ENCODE data around the gene FOXJ2.

DNA sequence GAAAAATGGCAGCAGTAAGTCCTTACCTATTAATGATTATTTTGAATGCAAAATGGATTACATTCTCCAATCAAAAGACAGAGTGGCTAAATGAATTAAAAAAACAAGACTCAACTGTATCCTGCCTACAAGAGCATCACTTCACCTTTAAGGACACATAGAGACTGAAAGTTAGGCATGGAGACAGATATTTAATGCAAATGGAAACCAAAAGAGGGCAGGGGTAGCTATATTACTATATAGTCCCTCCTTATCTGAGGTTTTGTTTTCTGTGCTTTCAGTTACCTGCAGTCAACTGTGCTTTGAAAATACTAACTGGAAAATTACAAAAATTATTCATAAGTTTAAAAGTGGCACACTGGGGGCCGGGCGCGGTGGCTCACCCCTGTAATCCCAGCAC is 66.7 kb downstream of the FOXJ2 start:
- TF ChIP-seq EP300 (IDR thresholded peaks at IDR 0.05): no peak
- TF ChIP-seq, protein P1, sequence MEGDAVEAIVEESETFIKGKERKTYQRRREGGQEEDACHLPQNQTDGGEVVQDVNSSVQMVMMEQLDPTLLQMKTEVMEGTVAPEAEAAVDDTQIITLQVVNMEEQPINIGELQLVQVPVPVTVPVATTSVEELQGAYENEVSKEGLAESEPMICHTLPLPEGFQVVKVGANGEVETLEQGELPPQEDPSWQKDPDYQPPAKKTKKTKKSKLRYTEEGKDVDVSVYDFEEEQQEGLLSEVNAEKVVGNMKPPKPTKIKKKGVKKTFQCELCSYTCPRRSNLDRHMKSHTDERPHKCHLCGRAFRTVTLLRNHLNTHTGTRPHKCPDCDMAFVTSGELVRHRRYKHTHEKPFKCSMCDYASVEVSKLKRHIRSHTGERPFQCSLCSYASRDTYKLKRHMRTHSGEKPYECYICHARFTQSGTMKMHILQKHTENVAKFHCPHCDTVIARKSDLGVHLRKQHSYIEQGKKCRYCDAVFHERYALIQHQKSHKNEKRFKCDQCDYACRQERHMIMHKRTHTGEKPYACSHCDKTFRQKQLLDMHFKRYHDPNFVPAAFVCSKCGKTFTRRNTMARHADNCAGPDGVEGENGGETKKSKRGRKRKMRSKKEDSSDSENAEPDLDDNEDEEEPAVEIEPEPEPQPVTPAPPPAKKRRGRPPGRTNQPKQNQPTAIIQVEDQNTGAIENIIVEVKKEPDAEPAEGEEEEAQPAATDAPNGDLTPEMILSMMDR (IDR thresholded peaks at IDR 0.05): no peak
